Measurements from ENCODE around the gene AP3S1. TPM values are rescaled to one million over a fixed set of nuclear protein-coding genes. Genes with fewer than 3 reads are reported as not detected.
"Not testable (repeated sequence)": the region's sequence is repeated elsewhere in the genome, so short reads cannot be mapped to it uniquely, and the experiment has no call there.

Gene AP3S1
- total RNA-seq, 2 experiments from 2014 or later = 33.2 to 33.6 TPM

GRCh38 chr5:115801984-115802383 is 39.8 kb upstream of the AP3S1 start:
- no peak overlapping the region for H3K4me3 ChIP-seq (ENCODE audit: low read length)
- H3K36me3 ChIP-seq (ENCODE audit: insufficient read depth, low read length) = no peaks in the 10 kb centered on the region
- intact Hi-C loops (cut with DNase I, micrococcal nuclease) = no loop called here
- no peak overlapping the region for H3K27ac ChIP-seq (ENCODE audit: low read depth in 1 of 2, low read length in 2 of 2)
- Mint-ChIP-seq H3K27me3 (peaks cover 5% of the 10 kb centered on the region), H3K27ac (no peak overlapping the region), H3K4me1 (ENCODE audit: low read depth) (no peaks in the 10 kb centered on the region), H3K9me3 (no peaks in the 10 kb centered on the region), H3K36me3 (ENCODE audit: low read depth) (no peaks in the 10 kb centered on the region), H3K4me3 (no peak overlapping the region)
- CTCF ChIA-PET = no interaction called here
- no peaks in the 10 kb centered on the region for H3K4me1 ChIP-seq (ENCODE audit: insufficient read depth, low read length)
- ATAC-seq (ENCODE audit: poor library complexity) = no peak
- H3K27me3 ChIP-seq (ENCODE audit: control insufficient read depth in 1 of 2, insufficient read depth in 2 of 2, low read length in 2 of 2) = no peaks in the 10 kb centered on the region
- no peak for TF ChIP-seq CTCF (IDR thresholded peaks at IDR 0.05)
- POLR2A ChIA-PET = no interaction called here
- no peak for DNase-seq
- no peaks in the 10 kb centered on the region for H3K9me3 ChIP-seq (ENCODE audit: control insufficient read depth in 1 of 2, insufficient read depth in 1 of 2, low read length in 2 of 2)

DNA sequence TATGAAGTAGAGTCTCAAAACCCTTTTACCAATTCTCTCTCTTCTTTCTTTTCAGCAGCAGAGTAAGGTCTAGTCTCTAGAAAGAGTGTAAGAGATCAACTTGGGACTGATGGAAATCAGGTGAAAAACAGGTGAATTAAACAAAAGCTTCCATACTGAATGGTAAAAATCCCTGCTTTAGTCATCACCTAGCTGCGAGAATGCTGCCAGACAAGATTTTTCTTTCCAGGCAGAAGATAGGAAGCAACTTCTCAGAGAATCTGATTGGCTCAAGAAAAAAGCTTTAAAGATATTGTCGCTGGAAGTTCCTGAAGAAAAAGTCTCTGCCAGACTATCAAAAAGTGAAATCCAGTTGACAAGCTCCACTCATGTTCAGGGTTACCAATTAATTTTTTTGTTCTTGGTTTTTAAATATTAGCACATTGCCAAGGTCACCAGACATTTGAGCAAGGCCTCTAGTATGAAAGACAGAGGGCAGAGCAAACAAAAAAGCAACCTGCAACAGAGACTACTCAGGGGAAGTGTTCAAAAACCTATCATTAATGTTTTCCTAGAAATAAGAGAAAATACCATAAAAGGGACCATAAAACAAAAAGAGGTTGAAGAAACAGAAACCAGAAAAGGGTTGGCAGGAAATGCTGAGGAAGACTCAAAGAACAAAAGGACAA is 34.6 kb upstream of the AP3S1 start:
- POLR2A ChIA-PET = no interaction called here
- ATAC-seq (ENCODE audit: poor library complexity) (no peak), DNase-seq (no peak)
- H3K4me3 Mint-ChIP-seq = no peak overlapping the region
- H3K27ac ChIP-seq (ENCODE audit: low read depth in 1 of 2, low read length in 2 of 2) = no peak overlapping the region
- H3K36me3 ChIP-seq (ENCODE audit: insufficient read depth, low read length) = no peaks in the 10 kb centered on the region
- H3K4me1 Mint-ChIP-seq (ENCODE audit: low read depth) = no peaks in the 10 kb centered on the region
- peaks cover 16% of the 10 kb centered on the region for H3K27me3 Mint-ChIP-seq
- H3K36me3 Mint-ChIP-seq (ENCODE audit: low read depth) = no peaks in the 10 kb centered on the region
- intact Hi-C loops (cut with DNase I, micrococcal nuclease) = no loop called here
- no peaks in the 10 kb centered on the region for H3K4me1 ChIP-seq (ENCODE audit: insufficient read depth, low read length)
- peaks cover 0 to 3% of the 10 kb centered on the region in 2 experiments for H3K27me3 ChIP-seq (ENCODE audit: control insufficient read depth in 1 of 2, insufficient read depth in 2 of 2, low read length in 2 of 2)
- H3K9me3 Mint-ChIP-seq = no peaks in the 10 kb centered on the region
- TF ChIP-seq CTCF (IDR thresholded peaks at IDR 0.05) = no peak
- no peak overlapping the region for H3K27ac Mint-ChIP-seq
- CTCF ChIA-PET = no interaction called here
- no peak overlapping the region for H3K4me3 ChIP-seq (ENCODE audit: low read length)
- H3K9me3 ChIP-seq (ENCODE audit: control insufficient read depth in 1 of 2, insufficient read depth in 1 of 2, low read length in 2 of 2) = no peaks in the 10 kb centered on the region

GRCh38 chr5:115807654-115808052 is 34.1 kb upstream of the AP3S1 start:
- H3K36me3 Mint-ChIP-seq (ENCODE audit: low read depth) = no peaks in the 10 kb centered on the region
- no peaks in the 10 kb centered on the region for H3K9me3 Mint-ChIP-seq
- ChIA-PET CTCF (no interaction called here), POLR2A (no interaction called here)
- no peak for TF ChIP-seq CTCF (IDR thresholded peaks at IDR 0.05)
- H3K4me1 ChIP-seq (ENCODE audit: insufficient read depth, low read length) = no peaks in the 10 kb centered on the region
- H3K36me3 ChIP-seq (ENCODE audit: insufficient read depth, low read length) = no peaks in the 10 kb centered on the region
- H3K4me3 ChIP-seq (ENCODE audit: low read length) = no peak overlapping the region
- no peak overlapping the region for H3K4me3 Mint-ChIP-seq
- no peak for ATAC-seq (ENCODE audit: poor library complexity)
- no peak for DNase-seq
- peaks cover 21% of the 10 kb centered on the region for H3K27me3 Mint-ChIP-seq
- no peak overlapping the region for H3K27ac Mint-ChIP-seq
- intact Hi-C loops (cut with DNase I, micrococcal nuclease) = no loop called here
- peaks cover 0 to 3% of the 10 kb centered on the region in 2 experiments for H3K27me3 ChIP-seq (ENCODE audit: control insufficient read depth in 1 of 2, insufficient read depth in 2 of 2, low read length in 2 of 2)
- H3K9me3 ChIP-seq (ENCODE audit: control insufficient read depth in 1 of 2, insufficient read depth in 1 of 2, low read length in 2 of 2) = no peaks in the 10 kb centered on the region
- H3K27ac ChIP-seq (ENCODE audit: low read depth in 1 of 2, low read length in 2 of 2) = no peak overlapping the region
- H3K4me1 Mint-ChIP-seq (ENCODE audit: low read depth) = no peaks in the 10 kb centered on the region

- intact Hi-C loops (cut with DNase I, micrococcal nuclease); H3K36me3 Mint-ChIP-seq (ENCODE audit: low read depth); POLR2A ChIA-PET: not testable (repeated sequence)
Observed at GRCh38 chr5:115808066-115808465, 33.7 kb upstream of the AP3S1 start.

More at GRCh38 chr5:115808066-115808465, 33.7 kb upstream of the AP3S1 start:
- H3K27ac Mint-ChIP-seq; H3K4me1 Mint-ChIP-seq (ENCODE audit: low read depth); H3K4me3 ChIP-seq (ENCODE audit: low read length); H3K27me3 ChIP-seq (ENCODE audit: control insufficient read depth in 1 of 2, insufficient read depth in 2 of 2, low read length in 2 of 2); H3K27ac ChIP-seq (ENCODE audit: low read depth in 1 of 2, low read length in 2 of 2); H3K36me3 ChIP-seq (ENCODE audit: insufficient read depth, low read length); CTCF ChIA-PET; H3K4me3 Mint-ChIP-seq; H3K9me3 ChIP-seq (ENCODE audit: control insufficient read depth in 1 of 2, insufficient read depth in 1 of 2, low read length in 2 of 2); DNase-seq; H3K4me1 ChIP-seq (ENCODE audit: insufficient read depth, low read length); ATAC-seq (ENCODE audit: poor library complexity); H3K9me3 Mint-ChIP-seq: not testable (repeated sequence)
- peaks cover 23% of the 10 kb centered on the region for H3K27me3 Mint-ChIP-seq

All from CD4-positive, alpha-beta T cell (primary cell).